A549 treated with dexamethasone at 1 μM for 4 hours (cell line): ENCODE results near the gene KBTBD12. TPM values are rescaled to one million over a fixed set of nuclear protein-coding genes. Genes with fewer than 3 reads are reported as not detected.

Experiments
- total RNA-seq: library from RNA; stranded (reverse); fragments of 200-300 nt; extraction: Qiagen RNA extraction; gene quantifications from 5 replicates; pipeline ENCODE4 v1.2.3, GENCODE V29; 2022

KBTBD12 gene, protein sequence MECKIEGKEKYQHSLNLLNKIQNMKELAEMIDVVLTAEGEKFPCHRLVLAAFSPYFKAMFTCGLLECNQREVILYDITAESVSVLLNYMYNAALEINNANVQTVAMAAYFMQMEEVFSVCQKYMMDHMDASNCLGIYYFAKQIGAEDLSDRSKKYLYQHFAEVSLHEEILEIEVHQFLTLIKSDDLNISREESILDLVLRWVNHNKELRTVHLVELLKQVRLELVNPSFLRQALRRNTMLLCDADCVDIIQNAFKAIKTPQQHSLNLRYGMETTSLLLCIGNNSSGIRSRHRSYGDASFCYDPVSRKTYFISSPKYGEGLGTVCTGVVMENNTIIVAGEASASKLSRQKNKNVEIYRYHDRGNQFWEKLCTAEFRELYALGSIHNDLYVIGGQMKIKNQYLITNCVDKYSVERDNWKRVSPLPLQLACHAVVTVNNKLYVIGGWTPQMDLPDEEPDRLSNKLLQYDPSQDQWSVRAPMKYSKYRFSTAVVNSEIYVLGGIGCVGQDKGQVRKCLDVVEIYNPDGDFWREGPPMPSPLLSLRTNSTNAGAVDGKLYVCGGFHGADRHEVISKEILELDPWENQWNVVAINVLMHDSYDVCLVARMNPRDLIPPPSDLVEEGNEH
- total RNA-seq = not detected in 5 replicates

GRCh38 chr3:127915115-127915936 lies at the start of gene KBTBD12:
TSS of gene KBTBD12 (plus strand) at chr3:127915232. CDS start at chr3:127923062, 7,830 bp downstream.

Other genes starting within 250 kb of the KBTBD12 start
- gene ABTB1, start 242.3 kb upstream of the KBTBD12 start, total RNA-seq = 9.6 to 18.7 TPM (median 15.4 TPM) in 5 replicates
- gene MGLL, start 92.7 kb upstream of the KBTBD12 start, total RNA-seq = 59.3 to 81.4 TPM (median 68.7 TPM) in 5 replicates
- 104 to 137 TPM (median 134 TPM) in 5 replicates for gene SEC61A1, start 137.2 kb downstream of the KBTBD12 start, total RNA-seq
- 93.6 to 101 TPM (median 96.6 TPM) in 5 replicates for gene RUVBL1, start 208.6 kb downstream of the KBTBD12 start, total RNA-seq
- gene EEFSEC, start 238.2 kb downstream of the KBTBD12 start, total RNA-seq = 7.4 to 11.1 TPM (median 9.9 TPM) in 5 replicates